Heart left ventricle (tissue), 16 donors: ENCODE results near the gene CLK4. TPM values are rescaled to one million over a fixed set of nuclear protein-coding genes. Genes with fewer than 3 reads are reported as not detected.
A peak's percentile ranks its signal among the peaks of the same experiment; 100 is the strongest.

Experiments used
- ATAC-seq, 4 donors: fragments of 200-7000 bp; cut with Tn5 transposase; one replicate each; pipeline ENCODE4 v1.9.1; 2020 to 2022; ENCODE audit warnings: moderate library complexity in 4 of 4, mild to moderate bottlenecking in 3 of 4, moderate number of reproducible peaks in 1 of 4
- DNase-seq, 5 donors: peaks; one replicate each; pipeline ENCODE4 v3.0.0-alpha.2; 2020
- H3K27ac ChIP-seq, 12 donors: fragments of 200-600 bp; sonication (generic) in 4 of 12; one replicate each; pipeline versions ENCODE4 v1.5.0 to v1.8.0; 2016 to 2022; ENCODE audit warnings: mild to moderate bottlenecking in 2 of 12
- H3K27me3 ChIP-seq, 9 donors: fragments of 200-600 bp; sonication (generic) in 2 of 9; one replicate each; pipeline versions ENCODE4 v1.5.1 to v1.8.0; 2016 to 2022; ENCODE audit warnings: mild to moderate bottlenecking in 3 of 9
- H3K36me3 ChIP-seq, 9 donors: fragments of 200-600 bp; sonication (generic) in 2 of 9; one replicate each; pipeline versions ENCODE4 v1.5.0 to v1.8.0; 2018 to 2022; ENCODE audit warnings: mild to moderate bottlenecking in 2 of 9
- H3K4me1 ChIP-seq, 12 donors: fragments of 200-600 bp; sonication (generic) in 4 of 12; one replicate each; pipeline versions ENCODE4 v1.5.0 to v1.8.0; 2016 to 2022; ENCODE audit warnings: mild to moderate bottlenecking in 3 of 12
- H3K4me3 ChIP-seq, 12 donors: fragments of 200-600 bp; sonication (generic) in 4 of 12; one replicate each; pipeline versions ENCODE4 v1.5.0 to v1.8.0; 2017 to 2022; ENCODE audit warnings: mild to moderate bottlenecking in 9 of 12, moderate library complexity in 4 of 12
- H3K9me3 ChIP-seq, 12 donors: fragments of 200-600 bp; sonication (generic) in 4 of 12; one replicate each; pipeline versions ENCODE4 v1.5.0 to v1.8.0; 2016 to 2022; ENCODE audit warnings: mild to moderate bottlenecking in 1 of 12
- POLR2A ChIP-seq, 2 donors: fragments of 450-650 bp; IDR thresholded peaks; one replicate each; pipeline ENCODE4 v1.6.1; 2017; ENCODE audit warnings: antibody characterized with exemption in 2 of 2, mild to moderate bottlenecking in 2 of 2, moderate library complexity in 2 of 2
- WGBS, 4 donors: extraction: QIAGEN DNeasy Blood & Tissue Kit in 2 of 4; methylation state at CpG; one replicate each; pipeline versions ENCODE4 v1.1.5 to v1.1.7; 2013 to 2018; 5-methylcytosine and 5-hydroxymethylcytosine counted together
- intact Hi-C, 10 donors: fragments of 100-400 bp; cut with DNase I; formaldehyde crosslinking; loops; one replicate each; pipeline versions ENCODE4 v1.11.1 to v1.14.2; 2022
- polyA plus RNA-seq, 2 donors: library from polyadenylated mRNA; stranded (reverse); fragments of 200-250 nt; gene quantifications; one replicate each; pipeline ENCODE4 v1.2.3, GENCODE V29; 2013
- total RNA-seq, 9 donors: library from RNA; depleted of rRNA in 2 of 9; stranded (reverse); fragments of >200 nt in 2 of 9; fragmentation: NEBNext Ultra II Directional in 3 of 9; extraction: Animal tissue kit (Norgen Biotek cat#: 25700) in 3 of 9; gene quantifications; one replicate each; pipeline versions ENCODE4 v1.1.0 to v1.2.4, GENCODE V29; 2016 to 2023
- TF ChIP-seq, protein P1 (sequence below), 12 donors: fragments of 200-600 bp; sonication (generic) in 4 of 12; IDR thresholded peaks; one replicate each; pipeline versions ENCODE4 v1.5.0 to v1.8.0; 2018 to 2022; ENCODE audit warnings: antibody characterized with exemption in 12 of 12, mild to moderate bottlenecking in 5 of 12
- donor health status: ischemic (EF 13 %, LVEDD 7.1; RV severe dilation, severe dysfunction).
- donor health status: healthy with polysubstance abuse.
- donor health status: DM: no; HTN: yes; CAD: no.
- donor health status: DM: no; HTN: no; CAD: no.
- donor health status: ischemic (EF 25% LVEDD 6.9; RV normal size, moderate dysfunction).
- donor health status: ischemic (EF 25% LVEDD 5.7; RV mildly dilated, moderate dysfunction).
- donor health status: healthy.
- donor health status: DM: yes; HTN: yes; CAD: no.
- donor health status: ischemic (EF 35%, LVEDD 5.7; RV mildly dilated, moderate dysfunction).
- donor health status: nonischemic (EF 11% LVEDD 7.7; RV severe dilation, severe dysfunction).
- donor health status: DM: yes; HTN: yes; CAD: no.
- donor health status: PGD.
- donor health status: ischemic (EF 29% LVEDD 5.4; RV normal size, mild dysfunction).
- donor health status: nonischemic (EF 23%, LVEDD 6.1; RV moderate dilation, normal function).

CLK4 gene
- total and polyA plus RNA-seq, 11 donors, result 5.2 to 24.0 (median 16.3) TPM

DNA sequence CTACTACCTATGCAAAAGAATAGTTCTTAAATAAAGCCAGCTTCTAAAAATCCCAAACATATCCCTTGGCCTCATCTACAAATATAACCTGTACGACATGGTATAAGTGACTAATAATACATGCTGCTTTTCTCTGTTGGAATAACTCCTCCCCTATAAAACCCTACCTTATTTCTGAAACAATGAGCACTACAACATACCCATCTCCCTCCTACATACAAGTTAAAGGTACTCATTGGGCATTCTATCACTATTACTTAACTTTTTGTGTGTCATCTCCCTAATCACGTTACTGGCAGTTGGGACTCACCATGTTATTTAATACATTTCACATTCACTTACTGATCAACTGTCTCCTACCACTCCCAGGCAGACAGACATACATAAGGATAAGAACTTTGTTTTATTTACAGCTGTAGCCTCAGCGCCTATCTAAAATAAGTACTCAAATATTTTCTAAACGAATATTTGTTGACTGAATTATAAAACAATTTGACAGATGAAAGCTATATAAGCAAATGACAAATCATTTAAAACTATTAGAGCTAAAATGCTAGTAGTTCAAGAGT is 4.1 kb downstream of the CLK4 start:
- H3K36me3 ChIP-seq, result peaks cover 0 to 56% (median 54%) of the 10 kb centered on the region in 9 donors
- no peaks in the 10 kb centered on the region for H3K27me3 ChIP-seq
- WGBS, 4 donors, result 64 to 74% (median 69%) methylated on average over 4 of the region's 4 CpGs
- H3K27ac ChIP-seq, result no peak overlapping the region
- no peaks in the 10 kb centered on the region for H3K9me3 ChIP-seq
- ATAC-seq, result no peak
- peak overlapping the region in 1 of 12 donors; percentile 72 for H3K4me3 ChIP-seq
- H3K4me1 ChIP-seq, result peaks cover 12 to 63% (median 47%) of the 10 kb centered on the region in 12 donors
- TF ChIP-seq, protein P1, sequence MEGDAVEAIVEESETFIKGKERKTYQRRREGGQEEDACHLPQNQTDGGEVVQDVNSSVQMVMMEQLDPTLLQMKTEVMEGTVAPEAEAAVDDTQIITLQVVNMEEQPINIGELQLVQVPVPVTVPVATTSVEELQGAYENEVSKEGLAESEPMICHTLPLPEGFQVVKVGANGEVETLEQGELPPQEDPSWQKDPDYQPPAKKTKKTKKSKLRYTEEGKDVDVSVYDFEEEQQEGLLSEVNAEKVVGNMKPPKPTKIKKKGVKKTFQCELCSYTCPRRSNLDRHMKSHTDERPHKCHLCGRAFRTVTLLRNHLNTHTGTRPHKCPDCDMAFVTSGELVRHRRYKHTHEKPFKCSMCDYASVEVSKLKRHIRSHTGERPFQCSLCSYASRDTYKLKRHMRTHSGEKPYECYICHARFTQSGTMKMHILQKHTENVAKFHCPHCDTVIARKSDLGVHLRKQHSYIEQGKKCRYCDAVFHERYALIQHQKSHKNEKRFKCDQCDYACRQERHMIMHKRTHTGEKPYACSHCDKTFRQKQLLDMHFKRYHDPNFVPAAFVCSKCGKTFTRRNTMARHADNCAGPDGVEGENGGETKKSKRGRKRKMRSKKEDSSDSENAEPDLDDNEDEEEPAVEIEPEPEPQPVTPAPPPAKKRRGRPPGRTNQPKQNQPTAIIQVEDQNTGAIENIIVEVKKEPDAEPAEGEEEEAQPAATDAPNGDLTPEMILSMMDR (IDR thresholded peaks at IDR 0.05), result no peak
- no peak for TF ChIP-seq POLR2A (IDR thresholded peaks at IDR 0.05)
- no peak for DNase-seq
- intact Hi-C loops, result loop anchor here in 4 of 10 donors (10.0 kb wide), 2 partner anchors 112 to 232 kb away; partner anchors contain the start of genes ZNF354A (in 2 of the 4) and ZNF354B (in 2 of the 4)

DNA sequence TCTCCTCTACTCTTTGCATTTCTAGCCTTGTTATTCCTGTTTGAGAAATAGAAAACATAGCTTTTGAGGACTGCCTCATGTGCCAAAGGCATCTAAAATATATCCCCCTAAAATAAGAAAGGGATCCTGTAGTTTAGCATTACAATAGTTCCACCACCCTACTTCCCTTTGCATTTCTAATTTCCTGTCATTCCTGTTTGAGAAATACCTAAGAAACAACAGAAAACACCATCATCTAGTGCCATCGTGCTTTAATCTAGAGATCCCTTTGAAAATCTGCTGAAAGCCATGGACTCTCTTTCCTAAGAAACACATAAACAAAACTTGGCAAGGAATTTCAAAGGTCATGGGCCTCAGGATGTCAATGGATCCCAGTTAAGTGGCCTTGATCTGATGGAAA is 7.5 kb downstream of the CLK4 start:
- TF ChIP-seq POLR2A (IDR thresholded peaks at IDR 0.05), result no peak
- TF ChIP-seq, protein P1 (IDR thresholded peaks at IDR 0.05), result no peak
- H3K4me1 ChIP-seq, result peaks cover 6 to 63% (median 38%) of the 10 kb centered on the region in 12 donors

DNA sequence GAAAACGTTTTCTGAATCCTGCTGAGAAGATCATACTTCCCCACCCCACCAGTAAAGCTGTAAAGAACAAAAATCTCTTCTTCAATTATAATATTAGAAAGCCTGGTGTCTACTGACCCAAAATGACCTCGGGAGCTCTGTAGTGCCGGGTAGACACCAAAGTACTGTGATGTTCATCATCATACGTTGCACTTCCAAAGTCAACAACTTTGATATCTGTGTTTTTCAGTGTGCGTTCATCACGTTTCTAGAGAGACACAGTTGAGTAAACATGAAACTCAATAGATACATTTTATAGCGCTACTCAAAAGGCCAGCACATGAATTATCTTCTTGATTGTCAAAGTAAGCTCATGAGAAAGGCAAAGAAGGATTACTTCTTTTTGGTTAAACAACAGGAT is 14.6 kb downstream of the CLK4 start:
- no peaks in the 10 kb centered on the region for H3K27me3 ChIP-seq
- no peak for TF ChIP-seq POLR2A (IDR thresholded peaks at IDR 0.05)
- TF ChIP-seq, protein P1 (IDR thresholded peaks at IDR 0.05), result no peak
- intact Hi-C loops, result no loop called here
- H3K9me3 ChIP-seq, result no peaks in the 10 kb centered on the region
- DNase-seq (no peak), ATAC-seq (peak in 1 of 4 donors; percentile 26)
- 47 to 53% (median 52%) methylated on average over 7 of the region's 7 CpGs for WGBS, 4 donors
- H3K36me3 ChIP-seq, result peaks cover 0 to 100% (median 100%) of the 10 kb centered on the region in 9 donors
- no peak overlapping the region for H3K4me3 ChIP-seq
- peak overlapping the region in 3 of 12 donors; percentile 11 to 24 (median 22) for H3K27ac ChIP-seq
- H3K4me1 ChIP-seq, result peaks cover 0 to 13% (median 4%) of the 10 kb centered on the region in 12 donors

More for the DNA sequence above, 7.5 kb downstream of the CLK4 start:
- DNase-seq (no peak), ATAC-seq (no peak)
- Histone ChIP-seq H3K4me3 (no peak overlapping the region), H3K27me3 (no peaks in the 10 kb centered on the region), H3K27ac (no peak overlapping the region), H3K9me3 (no peaks in the 10 kb centered on the region), H3K36me3 (peaks cover 0 to 90% (median 88%) of the 10 kb centered on the region in 9 donors)
- intact Hi-C loops, result no loop called here
- WGBS, 4 donors, result 38 to 44% (median 39%) methylated on average over 1 of the region's 1 CpG

DNA sequence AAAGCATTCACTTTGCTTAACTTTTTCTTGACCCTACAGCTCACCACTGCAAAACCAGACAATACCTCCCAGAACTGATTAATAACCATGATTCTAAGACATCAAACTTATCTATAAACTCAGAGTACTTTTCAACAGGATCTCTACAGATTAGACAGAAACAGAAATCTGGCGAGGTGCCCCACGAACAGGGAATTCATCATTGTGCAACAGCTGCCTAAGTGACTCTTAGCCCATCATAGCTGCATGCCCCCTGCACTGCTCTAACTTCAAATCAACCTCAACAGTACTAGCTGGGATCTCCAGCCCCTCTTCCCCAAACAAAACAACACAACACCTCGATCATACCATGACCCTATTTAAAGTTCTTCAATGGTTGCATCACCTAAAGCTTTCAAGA is 20.6 kb downstream of the CLK4 start:
- 57 to 76% (median 67%) methylated on average over 3 of the region's 3 CpGs for WGBS, 4 donors
- Histone ChIP-seq H3K4me3 (no peak overlapping the region), H3K36me3 (peaks cover 0 to 100% (median 99%) of the 10 kb centered on the region in 9 donors), H3K27me3 (no peaks in the 10 kb centered on the region), H3K27ac (no peak overlapping the region), H3K4me1 (peaks cover 0 to 16% (median under 1%) of the 10 kb centered on the region in 12 donors), H3K9me3 (no peaks in the 10 kb centered on the region)
- TF ChIP-seq, protein P1 (IDR thresholded peaks at IDR 0.05), result no peak
- no peak for TF ChIP-seq POLR2A (IDR thresholded peaks at IDR 0.05)
- DNase-seq, result no peak
- intact Hi-C loops, result no loop called here
- peak in 2 of 4 donors; percentile 36 for ATAC-seq
